IMR-90 (cell line): ENCODE data around the gene OLFML3. TPM values are rescaled to one million over a fixed set of nuclear protein-coding genes. Genes with fewer than 3 reads are reported as not detected.

ENCODE experiments used
- ATAC-seq: fragments of 200-7000 bp; cut with Tn5 transposase; 2 replicates; pipeline ENCODE4 v1.9.1; 2020; ENCODE audit warnings: low read depth, mild to moderate bottlenecking, moderate library complexity
- BruUV-seq: library from RNA; stranded (reverse); fragments of 400-500 nt; replicated peaks from 2 replicates; lab custom pipeline; 2021; lab: Mats Ljungman, UMichigan
- CTCF ChIA-PET: fragments of 300-600 bp; formaldehyde crosslinking; extraction: SDS; loops from one replicate; lab custom pipeline; 2021; ENCODE audit warnings: antibody characterized with exemption; lab: Yijun Ruan, JAX
- POLR2A ChIA-PET: fragments of 300-600 bp; sonication (Branson Sonifier 250); formaldehyde crosslinking; loops from one replicate; lab custom pipeline; 2022; ENCODE audit warnings: antibody characterized with exemption; ENCODE audit not compliant: unreplicated experiment; lab: Charles Lee
- DNase-seq: peaks from one replicate; pipeline ENCODE4 v3.0.0; 2013
- H2AFZ ChIP-seq: replicated peaks from 2 replicates; pipeline ENCODE3; 2013; ENCODE audit warnings: low read length, mild to moderate bottlenecking; ENCODE audit not compliant: poor library complexity
- H2AK5ac ChIP-seq: 2 replicates; pipeline ENCODE4 v1.6.1; 2013; ENCODE audit warnings: low read depth, low read length, inconsistent platforms
- H2AK9ac ChIP-seq: replicated peaks from 2 replicates; pipeline ENCODE3; 2013; ENCODE audit warnings: mild to moderate bottlenecking, low read depth, low read length, moderate library complexity; ENCODE audit not compliant: poor library complexity
- H2BK120ac ChIP-seq: 2 replicates; pipeline ENCODE4 v1.6.1; 2013; ENCODE audit warnings: low read depth, low read length, inconsistent platforms
- H2BK15ac ChIP-seq: 3 replicates; pipeline ENCODE4 v1.6.1; 2013; ENCODE audit warnings: low read depth, low read length, inconsistent platforms
- H2BK20ac ChIP-seq: 2 replicates; pipeline ENCODE4 v1.6.1; 2013; ENCODE audit warnings: low read depth, mild to moderate bottlenecking, inconsistent platforms, low read length, moderate library complexity
- H2BK5ac ChIP-seq: 2 replicates; pipeline ENCODE4 v1.6.1; 2013; ENCODE audit warnings: mild to moderate bottlenecking, low read depth, low read length, inconsistent platforms; ENCODE audit not compliant: poor library complexity, severe bottlenecking
- H3K14ac ChIP-seq: replicated peaks from 2 replicates; pipeline ENCODE4 v1.6.1; 2013; ENCODE audit warnings: low read depth, low read length, inconsistent platforms
- H3K18ac ChIP-seq: 2 replicates; pipeline ENCODE4 v1.6.1; 2013; ENCODE audit warnings: low read depth, low read length, control low read depth
- H3K23ac ChIP-seq: 2 replicates; pipeline ENCODE4 v1.6.1; 2013; ENCODE audit warnings: low read depth, low read length, inconsistent platforms
- H3K27ac ChIP-seq: 2 replicates; pipeline ENCODE4 v1.5.1; 2013; ENCODE audit warnings: mild to moderate bottlenecking, control low read depth, low read length; ENCODE audit not compliant: insufficient read depth
- H3K27me3 ChIP-seq: 2 replicates; pipeline ENCODE4 v1.6.1; 2013; ENCODE audit warnings: low read length; ENCODE audit not compliant: control insufficient read depth, insufficient read depth
- H3K36me3 ChIP-seq: 2 replicates; pipeline ENCODE4 v1.6.1; 2013; ENCODE audit warnings: low read length, mixed read lengths; ENCODE audit not compliant: control insufficient read depth, insufficient read depth
- H3K4ac ChIP-seq: 2 replicates; pipeline ENCODE4 v1.6.1; 2013; ENCODE audit warnings: low read depth, low read length, inconsistent platforms
- H3K4me1 ChIP-seq: 2 replicates; pipeline ENCODE4 v1.6.1; 2013; ENCODE audit warnings: low read length, mixed read lengths; ENCODE audit not compliant: control insufficient read depth, insufficient read depth
- H3K4me2 ChIP-seq: 2 replicates; pipeline ENCODE4 v1.6.1; 2013; ENCODE audit warnings: low read depth, mild to moderate bottlenecking, control low read depth, low read length, moderate library complexity
- H3K4me3 ChIP-seq: 2 replicates; pipeline ENCODE4 v1.5.1; 2013; ENCODE audit warnings: low read depth, mild to moderate bottlenecking, control low read depth, low read length, moderate library complexity; ENCODE audit not compliant: insufficient read depth
- H3K56ac ChIP-seq: 2 replicates; pipeline ENCODE4 v1.6.1; 2013; ENCODE audit warnings: low read length, inconsistent platforms; ENCODE audit not compliant: insufficient read depth; ENCODE audit errors: extremely low read depth
- H3K79me1 ChIP-seq, 2 experiments: 2 replicates each; pipeline ENCODE4 v1.6.1; 2013; ENCODE audit warnings: low read length in 2 of 2, inconsistent platforms in 1 of 2, low read depth in 1 of 2
- H3K9ac ChIP-seq: 2 replicates; pipeline ENCODE4 v1.6.1; 2013; ENCODE audit warnings: low read depth, low read length, control low read depth
- H3K9me1 ChIP-seq: 2 replicates; pipeline ENCODE4 v1.6.1; 2013; ENCODE audit warnings: low read length, inconsistent platforms; ENCODE audit not compliant: insufficient read depth
- H3K9me3 ChIP-seq: 2 replicates; pipeline ENCODE4 v1.6.1; 2013; ENCODE audit warnings: low read length; ENCODE audit not compliant: control insufficient read depth, insufficient read depth
- H4K20me1 ChIP-seq: 2 replicates; pipeline ENCODE4 v1.6.1; 2013; ENCODE audit warnings: low read length, inconsistent platforms; ENCODE audit not compliant: insufficient read depth
- H4K5ac ChIP-seq: 2 replicates; pipeline ENCODE4 v1.6.1; 2013; ENCODE audit warnings: mild to moderate bottlenecking, low read depth, low read length, control low read depth
- H4K8ac ChIP-seq, 2 experiments: 2 replicates each; pipeline ENCODE4 v1.6.1; 2013; ENCODE audit warnings: low read depth in 2 of 2, low read length in 2 of 2, control low read depth in 1 of 2, inconsistent platforms in 1 of 2
- H4K91ac ChIP-seq: 2 replicates; pipeline ENCODE4 v1.6.1; 2013; ENCODE audit warnings: low read depth, low read length, inconsistent platforms; ENCODE audit not compliant: insufficient read depth
- BHLHE40 ChIP-seq: fragments of 150-350 bp; IDR thresholded peaks from 2 replicates; pipeline ENCODE4 v1.6.1; 2016; ENCODE audit warnings: mild to moderate bottlenecking, low read depth, low read length
- CEBPB ChIP-seq: IDR thresholded peaks from 2 replicates; pipeline ENCODE4 v1.6.1; 2012; ENCODE audit warnings: low read depth, low read length, improper control_type of control experiment
- CHD1 ChIP-seq: IDR thresholded peaks from 2 replicates; pipeline ENCODE4 v1.6.1; 2012; ENCODE audit warnings: low read depth, low read length, improper control_type of control experiment
- MAFK ChIP-seq: IDR thresholded peaks from 2 replicates; pipeline ENCODE4 v1.6.1; 2012; ENCODE audit warnings: low read depth, low read length, improper control_type of control experiment
- MAZ ChIP-seq: IDR thresholded peaks from 2 replicates; pipeline ENCODE4 v1.6.1; 2012; ENCODE audit warnings: low read depth, mild to moderate bottlenecking, low read length, improper control_type of control experiment, moderate library complexity, borderline replicate concordance
- MXI1 ChIP-seq: IDR thresholded peaks from 2 replicates; pipeline ENCODE4 v1.6.1; 2012; ENCODE audit warnings: low read depth, mild to moderate bottlenecking, low read length, moderate library complexity, borderline replicate concordance
- NFE2L2 ChIP-seq: fragments of 150-350 bp; IDR thresholded peaks from 2 replicates; pipeline ENCODE4 v1.6.1; 2016; ENCODE audit warnings: low read depth, mild to moderate bottlenecking, low read length
- POLR2A ChIP-seq: IDR thresholded peaks from 2 replicates; pipeline ENCODE4 v1.6.1; 2012; ENCODE audit warnings: mild to moderate bottlenecking, low read depth, low read length
- RCOR1 ChIP-seq: IDR thresholded peaks from 2 replicates; pipeline ENCODE4 v1.6.1; 2012; ENCODE audit warnings: mild to moderate bottlenecking, low read length, improper control_type of control experiment; ENCODE audit not compliant: insufficient replicate concordance
- RFX5 ChIP-seq: IDR thresholded peaks from 2 replicates; pipeline ENCODE4 v1.8.0; 2012; ENCODE audit warnings: low read depth, mild to moderate bottlenecking, low read length, moderate library complexity
- SMC3 ChIP-seq: fragments of 150-350 bp; IDR thresholded peaks from 2 replicates; pipeline ENCODE4 v1.6.1; 2016; ENCODE audit warnings: low read depth, mild to moderate bottlenecking, antibody characterized with exemption, low read length, moderate library complexity
- WGBS, 2 experiments: methylation state at CpG; one replicate each; pipeline versions ENCODE4 v1.1.5 to v1.1.7; 2013; ENCODE audit warnings: missing lambda C conversion rate in 2 of 2; ENCODE audit not compliant: insufficient read length in 1 of 2; ENCODE audit errors: extremely low coverage in 2 of 2; 5-methylcytosine and 5-hydroxymethylcytosine counted together
- dilution Hi-C: fragments of 300-500 bp; cut with HindIII; formaldehyde crosslinking; loops from one replicate; pipeline ENCODE4 v1.14.3; 2018; ENCODE audit warnings: low sequenced_read_pairs; ENCODE audit not compliant: unreplicated experiment
- in situ Hi-C: fragments of 300-500 bp; cut with MboI; formaldehyde crosslinking; loops from 3 replicates; pipeline ENCODE4 v1.14.3; 2019; ENCODE audit warnings: low sequenced_read_pairs, inconsistent platforms, mixed read lengths
- intact Hi-C: fragments of 100-400 bp; cut with micrococcal nuclease; formaldehyde crosslinking; loops from 2 replicates; pipeline ENCODE4 v1.10.0; 2022
- polyA plus RNA-seq, 3 experiments: library from polyadenylated mRNA; depleted of rRNA; stranded (reverse); fragments of >200 nt; gene quantifications; 2 replicates each; pipeline ENCODE4 v1.2.3, GENCODE V29; 2012; ENCODE audit warnings: low replicate concordance in 1 of 3
- total RNA-seq: library from RNA; depleted of rRNA; stranded (reverse); fragments of >200 nt; gene quantifications from 2 replicates; pipeline ENCODE4 v1.2.3, GENCODE V29; 2012
- TF ChIP-seq, protein P1 (sequence below): conservative IDR thresholded peaks from 2 replicates; pipeline ENCODE4 v1.5.1; 2012; ENCODE audit warnings: mild to moderate bottlenecking, low read depth, low read length, improper control_type of control experiment
- TF ChIP-seq, protein P2 (sequence below): fragments of 150-350 bp; IDR thresholded peaks from 2 replicates; pipeline ENCODE4 v1.6.1; 2017; ENCODE audit warnings: mild to moderate bottlenecking, antibody characterized with exemption, low read length, low read depth
- TF ChIP-seq, protein P3 (sequence below): fragments of 150-350 bp; IDR thresholded peaks from 2 replicates; pipeline ENCODE4 v1.6.1; 2016; ENCODE audit warnings: low read depth, mild to moderate bottlenecking, low read length, moderate library complexity, borderline replicate concordance

OLFML3 gene
- total and polyA plus RNA-seq, 2 of the 4 experiments (the other 2 are of a cell fraction) = 40.9 to 71.3 TPM

DNA sequence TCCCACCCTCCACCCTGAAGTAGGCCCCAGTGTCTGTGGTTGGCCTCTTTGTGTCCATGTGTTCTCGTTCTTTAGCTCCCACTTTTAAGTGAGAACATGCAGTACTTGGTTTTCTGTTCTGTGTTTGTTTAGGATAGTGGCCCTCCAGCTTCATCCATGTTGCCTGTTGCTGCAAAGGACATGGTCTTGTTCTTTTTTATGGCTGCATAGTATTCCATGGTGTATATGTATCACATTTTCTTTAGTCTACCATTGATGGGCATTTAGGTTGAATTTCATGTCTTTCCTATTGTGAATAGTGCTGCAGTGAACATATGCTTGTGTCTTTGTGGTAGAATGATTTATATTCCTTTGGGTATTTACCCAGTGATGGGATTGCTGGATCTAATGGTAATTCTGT lies 44.1 kb upstream of the OLFML3 start:
- H3K36me3 ChIP-seq = no peaks in the 10 kb centered on the region; the same call in 1 of the 2 replicates
- H3K14ac ChIP-seq = no peak overlapping the region
- no peak for ATAC-seq
- H3K4me2 ChIP-seq = no peak overlapping the region
- H3K4me3 ChIP-seq = no peak overlapping the region
- H4K8ac ChIP-seq = no peak overlapping the region
- ChIA-PET POLR2A (interaction anchor here (0.6 kb wide), 2 partner anchors 10 to 636 kb away, joined by 4 to 5 read pairs; no protein-coding TSS in a partner anchor), CTCF (interaction anchor here (1.3 kb wide), 1 partner anchor 22 kb away, joined by 4 read pairs; no protein-coding TSS in a partner anchor)
- BruUV-seq = no TSS peak
- H2AK9ac ChIP-seq = no peak overlapping the region
- no CpG with 5 or more reads among the region's 1 CpG for WGBS, 2 experiments
- H2AFZ ChIP-seq = no peak overlapping the region
- no peak overlapping the region for H3K4ac ChIP-seq
- peaks cover 74% of the 10 kb centered on the region for H4K20me1 ChIP-seq
- DNase-seq = no peak
- intact Hi-C loops = loop anchor here (10.0 kb wide), 1 partner anchor 790 kb away; no protein-coding TSS in a partner anchor
- no peaks in the 10 kb centered on the region for H3K27me3 ChIP-seq
- H3K27ac ChIP-seq = no peak overlapping the region
- no peak overlapping the region for H2BK20ac ChIP-seq
- no peaks in the 10 kb centered on the region for H3K9me3 ChIP-seq
- no peak overlapping the region for H2BK120ac ChIP-seq
- H2BK15ac ChIP-seq = no peak overlapping the region
- no peak overlapping the region for H3K56ac ChIP-seq
- dilution Hi-C loops = no loop called here
- no peak for TF ChIP-seq SMC3
- no peak for TF ChIP-seq RFX5
- TF ChIP-seq MXI1 = no peak
- TF ChIP-seq MAFK = no peak
- no peak for TF ChIP-seq BHLHE40
- no peak for TF ChIP-seq CEBPB
- TF ChIP-seq, protein P1, sequence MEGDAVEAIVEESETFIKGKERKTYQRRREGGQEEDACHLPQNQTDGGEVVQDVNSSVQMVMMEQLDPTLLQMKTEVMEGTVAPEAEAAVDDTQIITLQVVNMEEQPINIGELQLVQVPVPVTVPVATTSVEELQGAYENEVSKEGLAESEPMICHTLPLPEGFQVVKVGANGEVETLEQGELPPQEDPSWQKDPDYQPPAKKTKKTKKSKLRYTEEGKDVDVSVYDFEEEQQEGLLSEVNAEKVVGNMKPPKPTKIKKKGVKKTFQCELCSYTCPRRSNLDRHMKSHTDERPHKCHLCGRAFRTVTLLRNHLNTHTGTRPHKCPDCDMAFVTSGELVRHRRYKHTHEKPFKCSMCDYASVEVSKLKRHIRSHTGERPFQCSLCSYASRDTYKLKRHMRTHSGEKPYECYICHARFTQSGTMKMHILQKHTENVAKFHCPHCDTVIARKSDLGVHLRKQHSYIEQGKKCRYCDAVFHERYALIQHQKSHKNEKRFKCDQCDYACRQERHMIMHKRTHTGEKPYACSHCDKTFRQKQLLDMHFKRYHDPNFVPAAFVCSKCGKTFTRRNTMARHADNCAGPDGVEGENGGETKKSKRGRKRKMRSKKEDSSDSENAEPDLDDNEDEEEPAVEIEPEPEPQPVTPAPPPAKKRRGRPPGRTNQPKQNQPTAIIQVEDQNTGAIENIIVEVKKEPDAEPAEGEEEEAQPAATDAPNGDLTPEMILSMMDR = no peak
- TF ChIP-seq, protein P2, sequence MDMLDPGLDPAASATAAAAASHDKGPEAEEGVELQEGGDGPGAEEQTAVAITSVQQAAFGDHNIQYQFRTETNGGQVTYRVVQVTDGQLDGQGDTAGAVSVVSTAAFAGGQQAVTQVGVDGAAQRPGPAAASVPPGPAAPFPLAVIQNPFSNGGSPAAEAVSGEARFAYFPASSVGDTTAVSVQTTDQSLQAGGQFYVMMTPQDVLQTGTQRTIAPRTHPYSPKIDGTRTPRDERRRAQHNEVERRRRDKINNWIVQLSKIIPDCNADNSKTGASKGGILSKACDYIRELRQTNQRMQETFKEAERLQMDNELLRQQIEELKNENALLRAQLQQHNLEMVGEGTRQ = no peak
- no peak for TF ChIP-seq POLR2A
- TF ChIP-seq NFE2L2 = no peak
- no peak for TF ChIP-seq MAZ
- no peak for TF ChIP-seq CHD1
- TF ChIP-seq, protein P3, sequence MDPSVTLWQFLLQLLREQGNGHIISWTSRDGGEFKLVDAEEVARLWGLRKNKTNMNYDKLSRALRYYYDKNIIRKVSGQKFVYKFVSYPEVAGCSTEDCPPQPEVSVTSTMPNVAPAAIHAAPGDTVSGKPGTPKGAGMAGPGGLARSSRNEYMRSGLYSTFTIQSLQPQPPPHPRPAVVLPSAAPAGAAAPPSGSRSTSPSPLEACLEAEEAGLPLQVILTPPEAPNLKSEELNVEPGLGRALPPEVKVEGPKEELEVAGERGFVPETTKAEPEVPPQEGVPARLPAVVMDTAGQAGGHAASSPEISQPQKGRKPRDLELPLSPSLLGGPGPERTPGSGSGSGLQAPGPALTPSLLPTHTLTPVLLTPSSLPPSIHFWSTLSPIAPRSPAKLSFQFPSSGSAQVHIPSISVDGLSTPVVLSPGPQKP = no peak
- TF ChIP-seq RCOR1 = no peak
- H2AK5ac ChIP-seq = no peak overlapping the region
- peaks cover 11 to 59% of the 10 kb centered on the region in 2 experiments; a peak in 3 of 4 replicates for H3K79me1 ChIP-seq
- peaks cover 11% of the 10 kb centered on the region for H3K9me1 ChIP-seq
- no peak overlapping the region for H3K18ac ChIP-seq
- no peak overlapping the region for H4K91ac ChIP-seq
- H4K5ac ChIP-seq = no peak overlapping the region
- in situ Hi-C loops = no loop called here
- H2BK5ac ChIP-seq = no peak overlapping the region
- no peak overlapping the region for H3K23ac ChIP-seq
- H3K9ac ChIP-seq = no peak overlapping the region
- H3K4me1 ChIP-seq = peaks cover 2% of the 10 kb centered on the region; the same call in 1 of the 2 replicates
